DOHH2 (cell line): Measurements from ENCODE around the gene PCP4L1.
"Not testable (repeated sequence)": the region's sequence is repeated elsewhere in the genome, so short reads cannot be mapped to it uniquely, and the experiment has no call there.

ENCODE experiments used
- H3F3A ChIP-seq: fragments of 200-600 bp; sonication (generic), shearing (Covaris generic); 2 replicates; pipeline ENCODE4 v1.6.0; 2016; ENCODE audit warnings: antibody characterized with exemption, mild to moderate bottlenecking; ENCODE audit not compliant: control insufficient read depth, insufficient read depth
- H3K27ac ChIP-seq: fragments of 200-600 bp; sonication (generic); 2 replicates; pipeline ENCODE4 v1.5.1; 2014; ENCODE audit warnings: low read depth, mild to moderate bottlenecking, low read length, moderate library complexity
- H3K27me3 ChIP-seq: fragments of 200-600 bp; sonication (generic); 2 replicates; pipeline ENCODE4 v1.6.1; 2014; ENCODE audit warnings: mild to moderate bottlenecking, low read length, mixed read lengths; ENCODE audit not compliant: control insufficient read depth
- H3K36me3 ChIP-seq: fragments of 200-600 bp; sonication (generic); 2 replicates; pipeline ENCODE4 v1.6.1; 2014; ENCODE audit warnings: mild to moderate bottlenecking, low read length, moderate library complexity, mixed read lengths; ENCODE audit not compliant: control insufficient read depth
- H3K4me1 ChIP-seq: fragments of 200-600 bp; sonication (generic); 2 replicates; pipeline ENCODE4 v1.6.1; 2014; ENCODE audit warnings: mild to moderate bottlenecking, low read length, mixed read lengths; ENCODE audit not compliant: control insufficient read depth
- H3K4me2 ChIP-seq: fragments of 200-600 bp; sonication (generic); 2 replicates; pipeline ENCODE4 v1.6.0; 2014; ENCODE audit warnings: mild to moderate bottlenecking, low read length, moderate library complexity
- H3K4me3 ChIP-seq: fragments of 200-600 bp; sonication (generic); 2 replicates; pipeline ENCODE4 v1.5.1; 2014; ENCODE audit warnings: mild to moderate bottlenecking, low read length, mixed read lengths
- H3K79me2 ChIP-seq: fragments of 200-600 bp; sonication (generic); 2 replicates; pipeline ENCODE4 v1.6.1; 2014; ENCODE audit warnings: mild to moderate bottlenecking, low read length, mixed read lengths; ENCODE audit not compliant: control insufficient read depth
- H3K9me2 ChIP-seq: fragments of 200-600 bp; sonication (generic); replicated peaks from 2 replicates; pipeline ENCODE4 v1.6.1; 2014; ENCODE audit warnings: mild to moderate bottlenecking, low read length, mixed read lengths; ENCODE audit not compliant: control insufficient read depth
- H3K9me3 ChIP-seq: fragments of 200-600 bp; sonication (generic); 2 replicates; pipeline ENCODE4 v1.6.1; 2014; ENCODE audit warnings: antibody characterized with exemption, low read length, mixed read lengths; ENCODE audit not compliant: control insufficient read depth, insufficient read depth
- H4K20me1 ChIP-seq: fragments of 200-600 bp; sonication (generic); 2 replicates; pipeline ENCODE4 v1.6.0; 2014; ENCODE audit warnings: low read depth, mild to moderate bottlenecking, antibody characterized with exemption, low read length, moderate library complexity; ENCODE audit not compliant: control insufficient read depth, insufficient read depth
- CTCF ChIP-seq: fragments of 200-600 bp; sonication (generic); IDR thresholded peaks from one replicate; pipeline ENCODE4 v1.5.1; 2014; ENCODE audit warnings: antibody characterized with exemption, mild to moderate bottlenecking, low read depth, low read length; ENCODE audit not compliant: poor library complexity, severe bottlenecking
- EZH2phosphoT487 ChIP-seq: fragments of 200-600 bp; sonication (generic); IDR thresholded peaks from 2 replicates; pipeline ENCODE4 v1.6.1; 2017; ENCODE audit warnings: borderline replicate concordance, mild to moderate bottlenecking, antibody characterized with exemption, low read length, moderate library complexity, mixed read lengths

PCP4L1 gene

GRCh38 chr1:161222175-161223019 is 36.1 kb upstream of the PCP4L1 start:
- no peak overlapping the region for H3K27ac ChIP-seq
- no peaks in the 10 kb centered on the region for H4K20me1 ChIP-seq
- no peak overlapping the region for H3K4me3 ChIP-seq
- peaks cover 33% of the 10 kb centered on the region for H3K4me1 ChIP-seq
- H3K9me2 ChIP-seq: no peaks in the 10 kb centered on the region
- no peaks in the 10 kb centered on the region for H3K9me3 ChIP-seq
- no peak for TF ChIP-seq CTCF
- TF ChIP-seq EZH2phosphoT487: no peak
- H3F3A ChIP-seq: no peaks in the 10 kb centered on the region
- H3K4me2 ChIP-seq: no peak overlapping the region
- peaks cover 11% of the 10 kb centered on the region for H3K79me2 ChIP-seq
- H3K27me3 ChIP-seq: no peaks in the 10 kb centered on the region
- H3K36me3 ChIP-seq: no peaks in the 10 kb centered on the region

GRCh38 chr1:161223805-161224694 is 34.5 kb upstream of the PCP4L1 start:
- Histone ChIP-seq H3K27ac (no peak overlapping the region), H3K4me3 (no peak overlapping the region), H3K4me2 (no peak overlapping the region), H3K27me3 (no peaks in the 10 kb centered on the region), H3K4me1 (peaks cover 25% of the 10 kb centered on the region), H3K9me2 (no peaks in the 10 kb centered on the region), H4K20me1 (no peaks in the 10 kb centered on the region), H3K36me3 (peaks cover 13% of the 10 kb centered on the region), H3K9me3 (no peaks in the 10 kb centered on the region), H3K79me2 (peaks cover 11% of the 10 kb centered on the region), H3F3A (no peaks in the 10 kb centered on the region)
- TF ChIP-seq EZH2phosphoT487: no peak
- no peak for TF ChIP-seq CTCF

DNA sequence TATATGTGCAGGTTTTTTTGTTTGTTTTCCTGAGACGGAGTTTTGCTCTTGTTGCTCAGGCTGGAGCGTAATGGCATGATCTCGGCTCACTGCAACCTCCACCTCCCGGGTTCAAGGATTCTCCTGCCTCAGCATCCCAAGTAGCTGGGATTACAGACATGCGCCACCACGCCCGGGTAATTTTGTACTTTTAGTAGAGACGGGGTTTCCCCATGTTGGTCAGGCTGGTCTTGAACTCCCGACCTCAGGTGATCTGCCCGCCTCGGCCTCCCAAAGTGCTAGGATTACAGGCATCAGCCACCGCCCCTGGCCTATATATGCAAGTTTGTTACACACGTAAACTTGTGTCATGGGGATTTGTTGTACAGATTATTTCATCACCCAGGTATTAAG is 33.9 kb upstream of the PCP4L1 start:
- H3K4me3 ChIP-seq, H3K4me2 ChIP-seq: not testable (repeated sequence)

More for the DNA sequence above, 33.9 kb upstream of the PCP4L1 start:
- H3K27me3 ChIP-seq, H3K9me3 ChIP-seq, H3F3A ChIP-seq, H3K27ac ChIP-seq, H3K9me2 ChIP-seq, H4K20me1 ChIP-seq: not testable (repeated sequence)
- peaks cover 19% of the 10 kb centered on the region for H3K36me3 ChIP-seq
- H3K79me2 ChIP-seq: peaks cover 11% of the 10 kb centered on the region
- H3K4me1 ChIP-seq: peaks cover 24% of the 10 kb centered on the region
